Ascending aorta (tissue), 2 donors: ENCODE measurements around the gene TMEFF1. TPM values are rescaled to one million over a fixed set of nuclear protein-coding genes. Genes with fewer than 3 reads are reported as not detected.

Source experiments
- DNase-seq, 2 donors: peaks; one replicate each; pipeline ENCODE4 v3.0.0-alpha.2; 2019; ENCODE audit warnings: low spot score in 2 of 2
- H3K27ac ChIP-seq, 2 donors: fragments of 200-600 bp; sonication (generic); one replicate each; pipeline ENCODE4 v1.5.1; 2016 to 2017; ENCODE audit warnings: mild to moderate bottlenecking in 1 of 2
- H3K27me3 ChIP-seq: fragments of 200-600 bp; sonication (generic); one replicate; pipeline ENCODE4 v1.5.1; 2017
- H3K36me3 ChIP-seq, 2 donors: fragments of 200-600 bp; sonication (generic); one replicate each; pipeline ENCODE4 v1.5.1; 2016
- H3K4me1 ChIP-seq, 2 donors: fragments of 200-600 bp; sonication (generic); one replicate each; pipeline ENCODE4 v1.5.1; 2016 to 2017; ENCODE audit warnings: mild to moderate bottlenecking in 1 of 2
- H3K4me3 ChIP-seq, 2 donors: fragments of 200-600 bp; sonication (generic); one replicate each; pipeline ENCODE4 v1.5.1; 2016 to 2017; ENCODE audit warnings: mild to moderate bottlenecking in 1 of 2
- H3K9me3 ChIP-seq, 2 donors: fragments of 200-600 bp; sonication (generic); one replicate each; pipeline ENCODE4 v1.5.1; 2016
- intact Hi-C: fragments of 100-400 bp; cut with DNase I; formaldehyde crosslinking; loops from one replicate; pipeline ENCODE4 v1.15.1; 2023
- total RNA-seq: library from RNA; depleted of rRNA; stranded (reverse); fragments of >200 nt; gene quantifications from one replicate; pipeline ENCODE4 v1.1.0, GENCODE V29; 2016
- TF ChIP-seq, protein P1 (sequence below), 3 experiments: fragments of 200-600 bp in 2 of 3; fragments of 450-650 bp in 1 of 3; sonication (generic) in 2 of 3; IDR thresholded peaks; one replicate each; pipeline ENCODE4 v1.5.1; 2016 to 2019; ENCODE audit warnings: antibody characterized with exemption in 3 of 3, mild to moderate bottlenecking in 1 of 3, moderate library complexity in 1 of 3

The TMEFF1 gene
- total RNA-seq, 1 donor from 2014 or later: not detected

DNA sequence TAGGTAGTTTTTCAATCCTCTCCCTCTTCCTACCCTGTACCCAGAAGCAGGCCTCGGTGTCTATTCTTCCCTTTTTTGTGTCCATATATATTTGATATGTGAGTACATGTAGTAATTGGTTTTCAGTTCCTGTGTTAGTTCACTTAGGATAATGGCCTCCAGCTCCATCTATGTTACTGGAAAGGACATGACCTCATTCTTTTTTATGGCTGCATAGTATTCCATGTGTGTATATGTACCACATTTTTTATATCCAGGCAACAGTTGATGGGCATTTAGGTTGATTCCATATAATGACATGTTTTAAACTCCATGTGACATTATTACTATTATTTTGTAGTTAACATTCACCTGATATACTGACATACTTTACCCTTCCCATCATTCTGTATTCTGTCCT, 154.0 kb downstream of the TMEFF1 start:
- no peaks in the 10 kb centered on the region for H3K27me3 ChIP-seq
- H3K4me3 ChIP-seq: no peak overlapping the region
- intact Hi-C loops: no loop called here
- DNase-seq: no peak
- H3K9me3 ChIP-seq: no peaks in the 10 kb centered on the region
- no peaks in the 10 kb centered on the region for H3K36me3 ChIP-seq
- H3K27ac ChIP-seq: no peak overlapping the region
- TF ChIP-seq, protein P1, sequence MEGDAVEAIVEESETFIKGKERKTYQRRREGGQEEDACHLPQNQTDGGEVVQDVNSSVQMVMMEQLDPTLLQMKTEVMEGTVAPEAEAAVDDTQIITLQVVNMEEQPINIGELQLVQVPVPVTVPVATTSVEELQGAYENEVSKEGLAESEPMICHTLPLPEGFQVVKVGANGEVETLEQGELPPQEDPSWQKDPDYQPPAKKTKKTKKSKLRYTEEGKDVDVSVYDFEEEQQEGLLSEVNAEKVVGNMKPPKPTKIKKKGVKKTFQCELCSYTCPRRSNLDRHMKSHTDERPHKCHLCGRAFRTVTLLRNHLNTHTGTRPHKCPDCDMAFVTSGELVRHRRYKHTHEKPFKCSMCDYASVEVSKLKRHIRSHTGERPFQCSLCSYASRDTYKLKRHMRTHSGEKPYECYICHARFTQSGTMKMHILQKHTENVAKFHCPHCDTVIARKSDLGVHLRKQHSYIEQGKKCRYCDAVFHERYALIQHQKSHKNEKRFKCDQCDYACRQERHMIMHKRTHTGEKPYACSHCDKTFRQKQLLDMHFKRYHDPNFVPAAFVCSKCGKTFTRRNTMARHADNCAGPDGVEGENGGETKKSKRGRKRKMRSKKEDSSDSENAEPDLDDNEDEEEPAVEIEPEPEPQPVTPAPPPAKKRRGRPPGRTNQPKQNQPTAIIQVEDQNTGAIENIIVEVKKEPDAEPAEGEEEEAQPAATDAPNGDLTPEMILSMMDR (IDR thresholded peaks at IDR 0.05): no peak
- no peaks in the 10 kb centered on the region for H3K4me1 ChIP-seq

Other genes with a start within 250 kb of the TMEFF1 start
- gene TEX10, start 120.2 kb upstream of the TMEFF1 start, total RNA-seq: 2.3 TPM
- 2.8 TPM for gene MSANTD3, start 46.0 kb upstream of the TMEFF1 start, total RNA-seq
- not detected for gene CAVIN4, start 104.9 kb downstream of the TMEFF1 start, total RNA-seq